Head of caudate nucleus (tissue), 42 donors: ENCODE data around the gene RIPOR2.
"Not testable (repeated sequence)": the region's sequence is repeated elsewhere in the genome, so short reads cannot be mapped to it uniquely, and the experiment has no call there.

Source experiments
- DNase-seq, 42 donors: peaks; one replicate each; pipeline versions ENCODE4 v3.0.0 to v3.0.0-alpha.2; 2020 to 2021; ENCODE audit warnings: mixed read lengths in 7 of 42
- intact Hi-C: fragments of 100-400 bp; cut with DNase I; formaldehyde crosslinking; loops from one replicate; pipeline ENCODE4 v1.15.0; 2022

The RIPOR2 gene

GRCh38 chr6:24798740-24799540 is 136.8 kb downstream of the RIPOR2 start, which contains the start of gene ARMH2:
Gene ARMH2, minus strand, starts transcription at chr6:24798917. Its CDS starts 60 bp downstream, at chr6:24798857.
- intact Hi-C loops, result no loop called here
- peak in 8 of 42 donors; percentile 23 to 66 (median 36) for DNase-seq

- no peak for DNase-seq
- intact Hi-C loops, result no loop called here
Measured at GRCh38 chr6:24797596-24798216, 138.1 kb downstream of the RIPOR2 start.

- DNase-seq, result no peak
- intact Hi-C loops, result no loop called here
Measured at GRCh38 chr6:24796616-24797290, 139.0 kb downstream of the RIPOR2 start.

GRCh38 chr6:24795106-24795505 is 140.7 kb downstream of the RIPOR2 start:
- intact Hi-C loops, result no loop called here

GRCh38 chr6:24788031-24788665 is 147.6 kb downstream of the RIPOR2 start:
- intact Hi-C loops, result no loop called here
- DNase-seq, result no peak

More at GRCh38 chr6:24795106-24795505, 140.7 kb downstream of the RIPOR2 start:
- no peak for DNase-seq

GRCh38 chr6:24780206-24780605 is 155.6 kb downstream of the RIPOR2 start:
- intact Hi-C loops, result no loop called here
- DNase-seq, result no peak

GRCh38 chr6:24779416-24780016 is 156.2 kb downstream of the RIPOR2 start:
- no peak for DNase-seq
- intact Hi-C loops, result loop anchor here (10.0 kb wide), 1 partner anchor 195 kb away; no protein-coding TSS in a partner anchor

- DNase-seq, result no peak
- intact Hi-C loops, result loop anchor here (10.0 kb wide), 1 partner anchor 194 kb away; no protein-coding TSS in a partner anchor
Measured at GRCh38 chr6:24778878-24779277, 156.9 kb downstream of the RIPOR2 start.

GRCh38 chr6:24778121-24778520 is 157.6 kb downstream of the RIPOR2 start:
- intact Hi-C loops, result loop anchor here (10.0 kb wide), 1 partner anchor 193 kb away; no protein-coding TSS in a partner anchor
- DNase-seq, result no peak

GRCh38 chr6:24777227-24777626 is 158.5 kb downstream of the RIPOR2 start:
- no peak for DNase-seq
- intact Hi-C loops, result loop anchor here (10.0 kb wide), 1 partner anchor 192 kb away; no protein-coding TSS in a partner anchor

GRCh38 chr6:24775520-24776058 is 160.2 kb downstream of the RIPOR2 start:
- no peak for DNase-seq
- intact Hi-C loops, result loop anchor here (10.0 kb wide), 1 partner anchor 191 kb away; no protein-coding TSS in a partner anchor

- intact Hi-C loops, result loop anchor here (10.0 kb wide), 1 partner anchor 190 kb away; no protein-coding TSS in a partner anchor
- peak; percentile 96 to 100 (median 99) for DNase-seq
Measured at GRCh38 chr6:24774696-24775519, 160.9 kb downstream of the RIPOR2 start, which contains the start of gene GMNN. Gene GMNN, plus strand, starts transcription at chr6:24774937. Its CDS starts 2,310 bp downstream, at chr6:24777247.

- no peak for DNase-seq
- intact Hi-C loops, result no loop called here
Measured at GRCh38 chr6:24768361-24768760, 167.4 kb downstream of the RIPOR2 start.

GRCh38 chr6:24766680-24767462 is 168.9 kb downstream of the RIPOR2 start:
- intact Hi-C loops, result no loop called here
- no peak for DNase-seq

- intact Hi-C loops, DNase-seq: not testable (repeated sequence)
Measured at GRCh38 chr6:24765968-24766367, 169.8 kb downstream of the RIPOR2 start.
